Neural progenitor cell (in vitro differentiated cells): ENCODE results near the gene CBFA2T2. TPM values are rescaled to one million over a fixed set of nuclear protein-coding genes. Genes with fewer than 3 reads are reported as not detected.

Experiments
- DNase-seq: peaks from one replicate; pipeline ENCODE4 v3.0.0-alpha.2; 2016; ENCODE audit warnings: low spot score
- H2AFZ ChIP-seq: fragments of 200-600 bp; sonication (generic); replicated peaks from 2 replicates; pipeline ENCODE4 v1.6.1; 2016; ENCODE audit warnings: antibody characterized with exemption
- H3F3A ChIP-seq: fragments of 200-600 bp; sonication (generic); 2 replicates; pipeline ENCODE4 v1.6.1; 2016; ENCODE audit warnings: antibody characterized with exemption, low read depth
- H3K27ac ChIP-seq: fragments of 200-600 bp; sonication (generic); 2 replicates; pipeline ENCODE4 v1.5.1; 2016; ENCODE audit warnings: mild to moderate bottlenecking
- H3K27me3 ChIP-seq: fragments of 200-600 bp; sonication (generic); 2 replicates; pipeline ENCODE4 v1.6.1; 2016; ENCODE audit warnings: mild to moderate bottlenecking, moderate library complexity
- H3K36me3 ChIP-seq: fragments of 200-600 bp; sonication (generic); 2 replicates; pipeline ENCODE4 v1.5.1; 2016
- H3K4me1 ChIP-seq: fragments of 200-600 bp; sonication (generic); 2 replicates; pipeline ENCODE4 v1.6.1; 2016; ENCODE audit warnings: mixed run types
- H3K4me2 ChIP-seq: fragments of 200-600 bp; sonication (generic); 2 replicates; pipeline ENCODE4 v1.6.1; 2016
- H3K4me3 ChIP-seq: fragments of 200-600 bp; sonication (generic); 2 replicates; pipeline ENCODE4 v1.5.1; 2016
- H3K79me2 ChIP-seq: fragments of 200-600 bp; sonication (generic); 2 replicates; pipeline ENCODE4 v1.6.1; 2016; ENCODE audit warnings: low read depth
- H3K9ac ChIP-seq: fragments of 200-600 bp; sonication (generic); 2 replicates; pipeline ENCODE4 v1.6.1; 2016
- H3K9me3 ChIP-seq: fragments of 200-600 bp; sonication (generic); 2 replicates; pipeline ENCODE4 v1.5.1; 2016; ENCODE audit warnings: low read depth
- H4K20me1 ChIP-seq: fragments of 200-600 bp; sonication (generic); 2 replicates; pipeline ENCODE4 v1.6.1; 2016; ENCODE audit warnings: low read depth
- H3K27ac Mint-ChIP-seq: 3 replicates; pipeline ENCODE4 v1.8.0; 2021; ENCODE audit warnings: mixed read lengths
- H3K27me3 Mint-ChIP-seq: 2 replicates; pipeline ENCODE4 v1.8.0; 2022; ENCODE audit warnings: low read depth, mild to moderate bottlenecking, inconsistent platforms, moderate library complexity, mixed read lengths; ENCODE audit not compliant: insufficient read depth
- H3K36me3 Mint-ChIP-seq: 3 replicates; pipeline ENCODE4 v1.8.0; 2021; ENCODE audit warnings: mixed read lengths
- H3K4me1 Mint-ChIP-seq: 3 replicates; pipeline ENCODE4 v1.8.0; 2021; ENCODE audit warnings: mixed read lengths
- H3K4me3 Mint-ChIP-seq: 3 replicates; pipeline ENCODE4 v1.8.0; 2021; ENCODE audit warnings: mild to moderate bottlenecking, moderate library complexity, mixed read lengths
- H3K9me3 Mint-ChIP-seq: 3 replicates; pipeline ENCODE4 v1.8.0; 2020; ENCODE audit warnings: mixed read lengths
- CTCF ChIP-seq: fragments of 200-600 bp; sonication (generic); IDR thresholded peaks from 2 replicates; pipeline ENCODE4 v1.5.1; 2017; ENCODE audit warnings: antibody characterized with exemption, mild to moderate bottlenecking
- EZH2 ChIP-seq: fragments of 200-600 bp; sonication (generic); IDR thresholded peaks from 2 replicates; pipeline ENCODE4 v1.6.1; 2017; ENCODE audit warnings: antibody characterized with exemption, mild to moderate bottlenecking, moderate library complexity
- EZH2phosphoT487 ChIP-seq: fragments of 200-600 bp; sonication (generic); IDR thresholded peaks from 2 replicates; pipeline ENCODE4 v1.6.1; 2017; ENCODE audit warnings: antibody characterized with exemption
- total RNA-seq: library from RNA; depleted of rRNA; stranded (reverse); fragments of >200 nt; gene quantifications from 2 replicates; pipeline ENCODE4 v1.2.3, GENCODE V29; 2015; ENCODE audit warnings: low replicate concordance

Gene CBFA2T2
- total RNA-seq, 1 donor from 2014 or later = 11.9 TPM

DNA sequence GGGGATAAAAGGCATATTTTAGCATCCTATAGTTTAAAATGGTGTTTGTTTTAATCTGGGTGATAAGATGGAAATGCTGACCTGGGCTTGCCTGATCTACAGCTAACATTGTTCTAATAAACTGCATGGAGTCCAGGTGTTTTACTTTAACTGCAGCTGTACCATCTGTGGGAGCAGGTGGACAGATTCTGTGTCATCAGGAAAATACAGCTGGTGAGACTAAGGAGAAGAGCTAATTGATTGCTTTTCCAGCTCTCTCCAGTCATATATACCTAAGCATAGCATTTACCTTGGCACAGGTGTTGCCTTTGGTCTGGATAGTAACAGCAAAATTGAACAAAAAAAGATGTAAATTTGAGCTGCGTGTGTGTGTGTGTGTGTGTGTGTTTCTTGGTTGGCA, 31.6 kb downstream of the CBFA2T2 start:
- TF ChIP-seq EZH2 = no peak
- TF ChIP-seq EZH2phosphoT487 = no peak
- no peak for TF ChIP-seq CTCF

DNA sequence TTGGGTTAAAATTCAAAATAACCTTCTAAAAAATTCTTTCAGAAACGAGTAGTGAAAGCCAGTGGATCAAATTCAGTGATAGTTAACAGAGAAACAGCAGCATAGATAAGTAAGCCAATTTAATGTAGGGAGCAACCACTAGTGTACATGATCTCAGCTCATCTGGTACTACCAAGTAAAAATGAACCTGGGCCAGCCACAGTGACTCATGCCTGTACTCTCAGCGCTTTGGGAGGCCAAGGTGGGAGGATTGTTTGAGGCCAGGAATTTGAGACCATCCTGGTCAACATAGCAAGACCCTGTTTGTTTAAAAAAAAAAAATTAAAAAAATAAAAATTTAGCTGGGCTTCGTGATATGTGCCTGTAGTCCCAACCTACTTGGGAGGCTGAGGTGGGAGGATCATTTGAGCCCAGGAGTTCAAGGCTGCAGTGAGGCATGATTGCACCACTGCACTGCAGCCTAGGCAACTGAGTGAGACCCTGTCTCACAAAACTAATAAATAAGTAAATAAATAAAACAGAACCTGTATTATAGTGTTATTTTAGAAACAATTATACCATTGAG, 32.4 kb downstream of the CBFA2T2 start:
- H3K27me3 Mint-ChIP-seq = no peaks in the 10 kb centered on the region
- no peaks in the 10 kb centered on the region for H4K20me1 ChIP-seq
- peaks cover 7% of the 10 kb centered on the region for H3K79me2 ChIP-seq

More for the DNA sequence above, 31.6 kb downstream of the CBFA2T2 start:
- H3K4me1 ChIP-seq = no peaks in the 10 kb centered on the region
- no peak overlapping the region for H3K4me2 ChIP-seq
- no peak overlapping the region for H3K4me3 Mint-ChIP-seq
- H3F3A ChIP-seq = no peaks in the 10 kb centered on the region
- DNase-seq = no peak
- H3K27ac Mint-ChIP-seq = no peak overlapping the region
- no peak overlapping the region for H3K9ac ChIP-seq
- H3K4me3 ChIP-seq = no peak overlapping the region
- H3K9me3 ChIP-seq = no peaks in the 10 kb centered on the region
- peaks cover 4% of the 10 kb centered on the region for H3K36me3 Mint-ChIP-seq
- no peaks in the 10 kb centered on the region for H3K36me3 ChIP-seq
- H4K20me1 ChIP-seq = no peaks in the 10 kb centered on the region
- H3K27me3 Mint-ChIP-seq = no peaks in the 10 kb centered on the region
- H3K27ac ChIP-seq = no peak overlapping the region
- peaks cover 7% of the 10 kb centered on the region for H3K79me2 ChIP-seq
- no peak overlapping the region for H2AFZ ChIP-seq
- H3K9me3 Mint-ChIP-seq = no peaks in the 10 kb centered on the region
- no peaks in the 10 kb centered on the region for H3K27me3 ChIP-seq
- peaks cover 6% of the 10 kb centered on the region for H3K4me1 Mint-ChIP-seq

GRCh38 chr20:33524261-33524660, 34.4 kb downstream of the CBFA2T2 start:
- Mint-ChIP-seq H3K4me1 (no peaks in the 10 kb centered on the region), H3K27me3 (no peaks in the 10 kb centered on the region), H3K4me3 (no peak overlapping the region), H3K36me3 (peaks cover 9% of the 10 kb centered on the region), H3K9me3 (no peaks in the 10 kb centered on the region), H3K27ac (no peak overlapping the region)
- Histone ChIP-seq H2AFZ (no peak overlapping the region), H3K4me1 (no peaks in the 10 kb centered on the region), H3K36me3 (no peaks in the 10 kb centered on the region), H3K79me2 (no peaks in the 10 kb centered on the region), H3K4me2 (no peak overlapping the region), H3K27ac (no peak overlapping the region), H3K9me3 (no peaks in the 10 kb centered on the region), H4K20me1 (no peaks in the 10 kb centered on the region), H3K4me3 (no peak overlapping the region), H3K9ac (no peak overlapping the region), H3K27me3 (no peaks in the 10 kb centered on the region), H3F3A (no peaks in the 10 kb centered on the region)
- no peak for DNase-seq
- no peak for TF ChIP-seq EZH2phosphoT487
- TF ChIP-seq EZH2 = no peak
- TF ChIP-seq CTCF = no peak

More for the DNA sequence above, 32.4 kb downstream of the CBFA2T2 start:
- no peak overlapping the region for H2AFZ ChIP-seq
- H3K4me2 ChIP-seq = no peak overlapping the region
- peaks cover 3% of the 10 kb centered on the region for H3K4me1 Mint-ChIP-seq
- no peaks in the 10 kb centered on the region for H3F3A ChIP-seq
- H3K4me1 ChIP-seq = no peaks in the 10 kb centered on the region
- TF ChIP-seq CTCF (no peak), EZH2 (no peak), EZH2phosphoT487 (no peak)
- DNase-seq = no peak
- no peak overlapping the region for H3K9ac ChIP-seq
- no peaks in the 10 kb centered on the region for H3K9me3 Mint-ChIP-seq
- no peak overlapping the region for H3K27ac ChIP-seq
- no peaks in the 10 kb centered on the region for H3K9me3 ChIP-seq
- H3K27me3 ChIP-seq = no peaks in the 10 kb centered on the region
- H3K4me3 ChIP-seq = no peak overlapping the region
- no peaks in the 10 kb centered on the region for H3K36me3 ChIP-seq
- no peak overlapping the region for H3K27ac Mint-ChIP-seq
- no peak overlapping the region for H3K4me3 Mint-ChIP-seq
- peaks cover 4% of the 10 kb centered on the region for H3K36me3 Mint-ChIP-seq
